HL-60 (cell line): ENCODE data around the gene GIT2.

Experiments used
- CTCF ChIP-seq: IDR thresholded peaks from one replicate; pipeline ENCODE4 v1.5.1; 2011; ENCODE audit warnings: low read length, control low read depth, inconsistent platforms; ENCODE audit not compliant: insufficient read depth
- POLR2AphosphoS5 ChIP-seq: IDR thresholded peaks from 2 replicates; pipeline ENCODE4 v1.6.1; 2012; ENCODE audit warnings: low read depth

- TF ChIP-seq CTCF = no peak
- TF ChIP-seq POLR2AphosphoS5 = no peak
These were observed 103.4 kb downstream of the GIT2 start for GRCh38 chr12:109892748-109893147.
